ENCODE data around the gene KIAA0513. TPM values are rescaled to one million over a fixed set of nuclear protein-coding genes. Genes with fewer than 3 reads are reported as not detected.

Gene KIAA0513
- total RNA-seq, 1 donor from 2014 or later, result 10.6 TPM

GRCh38 chr16:84986102-84986501 lies 41.5 kb upstream of the KIAA0513 start:
- Mint-ChIP-seq H3K4me3 (ENCODE audit: unreplicated experiment) (no peak overlapping the region), H3K36me3 (ENCODE audit: unreplicated experiment) (peaks cover 43% of the 10 kb centered on the region), H3K9me3 (ENCODE audit: unreplicated experiment) (no peaks in the 10 kb centered on the region), H3K27me3 (ENCODE audit: unreplicated experiment) (no peaks in the 10 kb centered on the region), H3K4me1 (ENCODE audit: unreplicated experiment) (peaks cover 44% of the 10 kb centered on the region), H3K27ac (ENCODE audit: unreplicated experiment) (peak overlapping the region; percentile 86)
- no peak for DNase-seq (ENCODE audit: extremely low spot score, unreplicated experiment)
- TF ChIP-seq CTCF (IDR thresholded peaks at IDR 0.05), result no peak

GRCh38 chr16:84986879-84987278 lies 40.7 kb upstream of the KIAA0513 start:
- Mint-ChIP-seq H3K4me3 (ENCODE audit: unreplicated experiment) (no peak overlapping the region), H3K36me3 (ENCODE audit: unreplicated experiment) (peaks cover 39% of the 10 kb centered on the region), H3K27me3 (ENCODE audit: unreplicated experiment) (no peaks in the 10 kb centered on the region), H3K4me1 (ENCODE audit: unreplicated experiment) (peaks cover 47% of the 10 kb centered on the region), H3K27ac (ENCODE audit: unreplicated experiment) (peak overlapping the region; percentile 60), H3K9me3 (ENCODE audit: unreplicated experiment) (no peaks in the 10 kb centered on the region)
- TF ChIP-seq CTCF (IDR thresholded peaks at IDR 0.05), result no peak
- no peak for DNase-seq (ENCODE audit: extremely low spot score, unreplicated experiment)

GRCh38 chr16:84988328-84989080 lies 39.1 kb upstream of the KIAA0513 start:
- H3K4me3 Mint-ChIP-seq (ENCODE audit: unreplicated experiment), result no peak overlapping the region

GRCh38 chr16:84989749-84990620 lies 37.6 kb upstream of the KIAA0513 start:
- TF ChIP-seq CTCF (IDR thresholded peaks at IDR 0.05), result no peak
- H3K27ac Mint-ChIP-seq (ENCODE audit: unreplicated experiment), result peak overlapping the region; percentile 64
- no peaks in the 10 kb centered on the region for H3K9me3 Mint-ChIP-seq (ENCODE audit: unreplicated experiment)
- H3K4me1 Mint-ChIP-seq (ENCODE audit: unreplicated experiment), result peaks cover 74% of the 10 kb centered on the region
- DNase-seq (ENCODE audit: extremely low spot score, unreplicated experiment), result no peak
- H3K36me3 Mint-ChIP-seq (ENCODE audit: unreplicated experiment), result peaks cover 37% of the 10 kb centered on the region
- H3K27me3 Mint-ChIP-seq (ENCODE audit: unreplicated experiment), result no peaks in the 10 kb centered on the region
- no peak overlapping the region for H3K4me3 Mint-ChIP-seq (ENCODE audit: unreplicated experiment)

More at GRCh38 chr16:84988328-84989080, 39.1 kb upstream of the KIAA0513 start:
- Mint-ChIP-seq H3K27ac (ENCODE audit: unreplicated experiment) (peak overlapping the region; percentile 38), H3K4me1 (ENCODE audit: unreplicated experiment) (peaks cover 63% of the 10 kb centered on the region), H3K27me3 (ENCODE audit: unreplicated experiment) (no peaks in the 10 kb centered on the region), H3K9me3 (ENCODE audit: unreplicated experiment) (no peaks in the 10 kb centered on the region), H3K36me3 (ENCODE audit: unreplicated experiment) (peaks cover 37% of the 10 kb centered on the region)
- TF ChIP-seq CTCF (IDR thresholded peaks at IDR 0.05), result no peak
- no peak for DNase-seq (ENCODE audit: extremely low spot score, unreplicated experiment)

- Mint-ChIP-seq H3K27me3 (ENCODE audit: unreplicated experiment) (no peaks in the 10 kb centered on the region), H3K27ac (ENCODE audit: unreplicated experiment) (peak overlapping the region; percentile 23), H3K9me3 (ENCODE audit: unreplicated experiment) (no peaks in the 10 kb centered on the region), H3K4me1 (ENCODE audit: unreplicated experiment) (peaks cover 74% of the 10 kb centered on the region), H3K36me3 (ENCODE audit: unreplicated experiment) (peaks cover 31% of the 10 kb centered on the region), H3K4me3 (ENCODE audit: unreplicated experiment) (no peak overlapping the region)
- no peak for DNase-seq (ENCODE audit: extremely low spot score, unreplicated experiment)
- no peak for TF ChIP-seq CTCF (IDR thresholded peaks at IDR 0.05)
These were observed 36.8 kb upstream of the KIAA0513 start for GRCh38 chr16:84990782-84991181.
